ENCODE results near the gene ZNF444.

DNA sequence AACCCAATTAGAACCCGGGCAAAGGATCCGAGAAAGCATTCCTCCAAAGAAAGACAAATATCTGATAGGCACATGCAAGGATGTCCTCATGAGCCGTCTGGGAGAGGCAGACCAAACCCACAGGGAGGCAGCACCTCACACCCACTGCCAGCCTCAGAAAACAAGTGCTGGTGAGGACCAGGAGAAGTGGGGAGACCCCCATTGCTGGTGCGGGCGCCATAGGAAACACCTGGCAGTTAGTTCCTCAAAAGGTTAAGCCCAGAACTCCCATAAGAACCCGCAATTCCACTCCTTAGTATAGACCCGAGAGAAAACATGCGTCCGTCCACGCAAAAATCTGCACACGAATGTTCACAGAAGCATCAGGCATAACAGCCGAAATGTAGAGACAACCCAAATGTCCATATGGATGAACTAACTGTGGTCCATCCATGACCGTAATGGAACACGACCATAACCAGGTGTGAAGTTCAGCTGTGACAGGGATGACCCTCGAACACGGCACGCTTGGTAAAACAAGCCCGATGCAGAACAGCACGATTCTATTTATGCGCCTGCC lies 27.9 kb upstream of the ZNF444 start:
- TF ChIP-seq, protein P1, sequence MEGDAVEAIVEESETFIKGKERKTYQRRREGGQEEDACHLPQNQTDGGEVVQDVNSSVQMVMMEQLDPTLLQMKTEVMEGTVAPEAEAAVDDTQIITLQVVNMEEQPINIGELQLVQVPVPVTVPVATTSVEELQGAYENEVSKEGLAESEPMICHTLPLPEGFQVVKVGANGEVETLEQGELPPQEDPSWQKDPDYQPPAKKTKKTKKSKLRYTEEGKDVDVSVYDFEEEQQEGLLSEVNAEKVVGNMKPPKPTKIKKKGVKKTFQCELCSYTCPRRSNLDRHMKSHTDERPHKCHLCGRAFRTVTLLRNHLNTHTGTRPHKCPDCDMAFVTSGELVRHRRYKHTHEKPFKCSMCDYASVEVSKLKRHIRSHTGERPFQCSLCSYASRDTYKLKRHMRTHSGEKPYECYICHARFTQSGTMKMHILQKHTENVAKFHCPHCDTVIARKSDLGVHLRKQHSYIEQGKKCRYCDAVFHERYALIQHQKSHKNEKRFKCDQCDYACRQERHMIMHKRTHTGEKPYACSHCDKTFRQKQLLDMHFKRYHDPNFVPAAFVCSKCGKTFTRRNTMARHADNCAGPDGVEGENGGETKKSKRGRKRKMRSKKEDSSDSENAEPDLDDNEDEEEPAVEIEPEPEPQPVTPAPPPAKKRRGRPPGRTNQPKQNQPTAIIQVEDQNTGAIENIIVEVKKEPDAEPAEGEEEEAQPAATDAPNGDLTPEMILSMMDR (IDR thresholded peaks at IDR 0.05 in 4 of 5, conservative IDR thresholded peaks at IDR 0.05 in 1 of 5), result no peak
- no peak for TF ChIP-seq POLR2A (IDR thresholded peaks at IDR 0.05)

Measured in gastrocnemius medialis (tissue), 4 donors.